Astrocyte (in vitro differentiated cells and primary cell): ENCODE data around the gene KLHDC7A. TPM values are rescaled to one million over a fixed set of nuclear protein-coding genes. Genes with fewer than 3 reads are reported as not detected.

Experiments used
- DNase-seq: peaks from one replicate; pipeline ENCODE4 v3.0.0-alpha.2; 2010; ENCODE audit warnings: low read depth
- FAIRE-seq: peaks from 2 replicates; lab custom pipeline; 2011; peaks lifted over from hg19 to GRCh38; lab: Jason Lieb, UNC
- H2AFZ ChIP-seq: 2 replicates; pipeline ENCODE4 v1.6.0; 2012; ENCODE audit warnings: low read depth, low read length, inconsistent platforms
- H3K27ac ChIP-seq: 2 replicates; pipeline ENCODE4 v1.5.1; 2011; ENCODE audit warnings: low read depth, low read length, inconsistent platforms
- H3K27me3 ChIP-seq: 2 replicates; pipeline ENCODE4 v1.6.0; 2011; ENCODE audit warnings: low read length, inconsistent platforms; ENCODE audit not compliant: insufficient read depth
- H3K36me3 ChIP-seq: 2 replicates; pipeline ENCODE4 v1.5.1; 2011; ENCODE audit warnings: low read length, inconsistent platforms; ENCODE audit not compliant: insufficient read depth
- H3K4me1 ChIP-seq: 2 replicates; pipeline ENCODE4 v1.5.1; 2011; ENCODE audit warnings: low read length, inconsistent platforms; ENCODE audit not compliant: insufficient read depth
- H3K4me2 ChIP-seq: 2 replicates; pipeline ENCODE4 v1.6.0; 2012; ENCODE audit warnings: low read length, inconsistent platforms
- H3K4me3 ChIP-seq: 2 replicates; pipeline ENCODE4 v1.5.1; 2011; ENCODE audit warnings: low read depth, mild to moderate bottlenecking, low read length, inconsistent platforms; ENCODE audit not compliant: insufficient read depth
- H3K79me2 ChIP-seq: 2 replicates; pipeline ENCODE4 v1.6.0; 2012; ENCODE audit warnings: mild to moderate bottlenecking, low read length, inconsistent platforms; ENCODE audit not compliant: insufficient read depth
- H3K9ac ChIP-seq: 2 replicates; pipeline ENCODE4 v1.6.0; 2012; ENCODE audit warnings: mild to moderate bottlenecking, low read length, inconsistent platforms
- H3K9me3 ChIP-seq: 2 replicates; pipeline ENCODE4 v1.5.1; 2012; ENCODE audit warnings: low read depth, mild to moderate bottlenecking, low read length, inconsistent platforms; ENCODE audit not compliant: insufficient read depth
- H4K20me1 ChIP-seq: 2 replicates; pipeline ENCODE4 v1.6.0; 2012; ENCODE audit warnings: low read length, inconsistent platforms; ENCODE audit not compliant: insufficient read depth
- H3K27ac Mint-ChIP-seq: one replicate; pipeline ENCODE4 v1.8.0; 2021; ENCODE audit warnings: mild to moderate bottlenecking, mixed read lengths; ENCODE audit not compliant: unreplicated experiment
- H3K27me3 Mint-ChIP-seq: one replicate; pipeline ENCODE4 v1.8.0; 2021; ENCODE audit warnings: low read depth, mixed read lengths; ENCODE audit not compliant: unreplicated experiment
- H3K36me3 Mint-ChIP-seq: one replicate; pipeline ENCODE4 v1.8.0; 2021; ENCODE audit warnings: low read depth, mixed read lengths; ENCODE audit not compliant: unreplicated experiment
- H3K4me1 Mint-ChIP-seq: one replicate; pipeline ENCODE4 v1.8.0; 2021; ENCODE audit warnings: low read depth, mixed read lengths; ENCODE audit not compliant: unreplicated experiment
- H3K4me3 Mint-ChIP-seq: one replicate; pipeline ENCODE4 v1.8.0; 2021; ENCODE audit warnings: mild to moderate bottlenecking, moderate library complexity, mixed read lengths; ENCODE audit not compliant: unreplicated experiment
- H3K9me3 Mint-ChIP-seq: one replicate; pipeline ENCODE4 v1.8.0; 2021; ENCODE audit warnings: mild to moderate bottlenecking, mixed read lengths; ENCODE audit not compliant: unreplicated experiment
- EZH2 ChIP-seq: IDR thresholded peaks from 2 replicates; pipeline ENCODE4 v1.6.1; 2012; ENCODE audit warnings: mild to moderate bottlenecking, low read length, inconsistent platforms; ENCODE audit not compliant: insufficient read depth
- total RNA-seq: library from RNA; stranded (reverse); gene quantifications from 2 replicates; pipeline ENCODE4 v1.2.1, GENCODE V29; 2021
- TF ChIP-seq, protein P1 (sequence below): IDR thresholded peaks from 2 replicates; pipeline ENCODE4 v1.5.1; 2011; ENCODE audit warnings: low read depth, mild to moderate bottlenecking, inconsistent platforms, low read length, moderate library complexity; ENCODE audit not compliant: insufficient read depth

Gene KLHDC7A
- total RNA-seq, 1 donor from 2014 or later: 0.14 TPM

DNA sequence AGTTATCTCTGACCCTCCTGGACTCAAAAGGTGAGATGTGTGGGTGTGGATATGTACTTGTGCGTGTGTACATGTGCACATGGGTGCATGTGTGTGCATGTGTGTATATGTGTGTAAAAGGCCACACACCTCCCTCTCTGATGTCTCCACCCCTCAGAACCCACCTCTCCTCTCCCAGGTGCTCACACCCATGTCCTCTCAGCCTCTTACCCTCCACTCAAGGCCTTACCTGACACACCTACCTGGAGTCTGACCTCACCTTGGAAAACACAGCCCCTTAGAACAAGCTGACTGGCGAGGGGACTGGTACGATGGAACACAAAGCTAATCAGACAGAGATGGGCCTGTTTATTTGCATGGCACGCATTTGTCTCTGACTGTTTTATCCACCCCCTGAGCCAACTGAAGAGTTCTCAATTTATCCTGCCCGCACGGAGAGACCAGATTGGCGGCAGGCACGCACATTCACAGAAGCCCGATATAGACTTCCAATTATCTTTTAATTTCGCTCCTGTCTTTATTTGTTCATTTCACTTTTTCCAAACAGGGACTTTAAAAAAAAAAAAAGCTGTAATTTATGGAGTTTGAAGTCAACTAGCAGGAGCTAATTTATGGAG, 6.1 kb upstream of the KLHDC7A start:
- no peak overlapping the region for H3K27ac ChIP-seq
- no peaks in the 10 kb centered on the region for H3K36me3 ChIP-seq
- no peaks in the 10 kb centered on the region for H3K9me3 ChIP-seq
- FAIRE-seq: no peak
- no peaks in the 10 kb centered on the region for H3K79me2 ChIP-seq
- no peak for TF ChIP-seq EZH2
- TF ChIP-seq, protein P1, sequence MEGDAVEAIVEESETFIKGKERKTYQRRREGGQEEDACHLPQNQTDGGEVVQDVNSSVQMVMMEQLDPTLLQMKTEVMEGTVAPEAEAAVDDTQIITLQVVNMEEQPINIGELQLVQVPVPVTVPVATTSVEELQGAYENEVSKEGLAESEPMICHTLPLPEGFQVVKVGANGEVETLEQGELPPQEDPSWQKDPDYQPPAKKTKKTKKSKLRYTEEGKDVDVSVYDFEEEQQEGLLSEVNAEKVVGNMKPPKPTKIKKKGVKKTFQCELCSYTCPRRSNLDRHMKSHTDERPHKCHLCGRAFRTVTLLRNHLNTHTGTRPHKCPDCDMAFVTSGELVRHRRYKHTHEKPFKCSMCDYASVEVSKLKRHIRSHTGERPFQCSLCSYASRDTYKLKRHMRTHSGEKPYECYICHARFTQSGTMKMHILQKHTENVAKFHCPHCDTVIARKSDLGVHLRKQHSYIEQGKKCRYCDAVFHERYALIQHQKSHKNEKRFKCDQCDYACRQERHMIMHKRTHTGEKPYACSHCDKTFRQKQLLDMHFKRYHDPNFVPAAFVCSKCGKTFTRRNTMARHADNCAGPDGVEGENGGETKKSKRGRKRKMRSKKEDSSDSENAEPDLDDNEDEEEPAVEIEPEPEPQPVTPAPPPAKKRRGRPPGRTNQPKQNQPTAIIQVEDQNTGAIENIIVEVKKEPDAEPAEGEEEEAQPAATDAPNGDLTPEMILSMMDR: no peak
- H4K20me1 ChIP-seq: no peaks in the 10 kb centered on the region
- Mint-ChIP-seq H3K9me3 (peaks cover 2% of the 10 kb centered on the region), H3K27me3 (peaks cover 35% of the 10 kb centered on the region), H3K4me3 (no peak overlapping the region), H3K4me1 (no peaks in the 10 kb centered on the region), H3K27ac (no peak overlapping the region), H3K36me3 (no peaks in the 10 kb centered on the region)
- H3K4me3 ChIP-seq: no peak overlapping the region
- H3K4me2 ChIP-seq: no peak overlapping the region
- H3K27me3 ChIP-seq: no peaks in the 10 kb centered on the region
- no peak for DNase-seq
- no peak overlapping the region for H2AFZ ChIP-seq
- no peak overlapping the region for H3K9ac ChIP-seq
- no peaks in the 10 kb centered on the region for H3K4me1 ChIP-seq

DNA sequence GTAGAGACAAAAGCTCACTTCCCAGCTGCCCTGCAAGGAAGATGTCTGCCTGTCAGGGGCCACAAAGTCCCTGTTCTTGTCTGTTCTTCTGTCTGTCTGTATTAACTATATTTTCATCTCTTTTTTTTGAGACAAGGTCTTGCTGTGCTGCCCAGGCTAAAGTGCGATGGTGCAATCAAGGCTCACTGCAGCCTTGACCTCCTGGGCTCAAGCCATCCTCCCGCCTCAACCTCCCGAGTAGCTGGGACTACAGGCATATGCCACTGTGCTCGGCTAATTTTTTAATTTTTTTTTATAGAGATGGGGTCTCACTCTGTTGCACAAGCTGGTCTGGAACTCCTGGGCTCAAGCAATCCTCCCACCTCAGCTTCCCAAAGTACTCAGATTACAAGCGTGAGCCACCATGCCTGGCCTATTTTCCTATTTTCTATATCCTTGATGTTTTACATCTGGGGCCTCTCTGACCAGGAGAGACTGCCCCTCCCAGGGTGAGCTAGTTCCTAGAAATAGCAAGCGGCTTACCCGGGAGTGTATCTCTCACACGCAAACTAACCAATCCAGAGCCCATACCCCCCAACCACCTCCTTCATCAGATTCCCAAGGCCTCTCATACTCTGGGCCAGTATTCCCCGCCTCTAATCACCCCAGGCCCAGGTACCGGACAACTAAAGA, 5.4 kb upstream of the KLHDC7A start:
- Histone ChIP-seq H3K27ac (no peak overlapping the region), H4K20me1 (no peaks in the 10 kb centered on the region), H2AFZ (no peak overlapping the region), H3K27me3 (no peaks in the 10 kb centered on the region), H3K4me2 (no peak overlapping the region), H3K4me3 (no peak overlapping the region), H3K36me3 (no peaks in the 10 kb centered on the region), H3K9ac (no peak overlapping the region), H3K4me1 (no peaks in the 10 kb centered on the region), H3K9me3 (no peaks in the 10 kb centered on the region), H3K79me2 (no peaks in the 10 kb centered on the region)
- FAIRE-seq: no peak
- DNase-seq: no peak
- Mint-ChIP-seq H3K36me3 (no peaks in the 10 kb centered on the region), H3K4me3 (no peak overlapping the region), H3K4me1 (peaks cover 3% of the 10 kb centered on the region), H3K27ac (no peak overlapping the region), H3K9me3 (peaks cover 2% of the 10 kb centered on the region), H3K27me3 (peaks cover 29% of the 10 kb centered on the region)
- no peak for TF ChIP-seq EZH2
- TF ChIP-seq, protein P1: no peak

DNA sequence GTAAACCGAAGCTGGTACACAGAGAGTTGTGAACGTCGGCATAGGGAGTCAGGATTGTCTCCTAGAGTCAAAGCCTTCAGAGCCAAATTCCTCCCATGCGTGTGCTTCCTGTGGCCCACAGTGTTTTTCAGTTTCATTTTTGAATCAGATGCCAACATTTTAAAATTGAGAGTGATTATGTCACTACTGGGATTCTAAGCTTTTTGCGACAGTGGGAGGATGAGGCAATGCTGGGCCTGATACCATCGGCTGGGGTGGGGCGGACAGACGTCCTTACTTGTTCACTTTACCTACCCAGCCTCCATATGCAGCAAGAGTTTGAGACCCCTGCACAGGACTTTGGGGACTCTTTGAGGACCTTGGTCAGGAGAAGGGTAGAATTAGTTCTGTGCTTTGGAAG, 1.3 kb upstream of the KLHDC7A start:
- Histone ChIP-seq H3K9ac (no peak overlapping the region), H3K27me3 (no peaks in the 10 kb centered on the region), H3K79me2 (no peaks in the 10 kb centered on the region), H3K4me1 (no peaks in the 10 kb centered on the region), H3K36me3 (no peaks in the 10 kb centered on the region), H4K20me1 (no peaks in the 10 kb centered on the region), H3K4me2 (no peak overlapping the region), H3K4me3 (no peak overlapping the region), H2AFZ (no peak overlapping the region), H3K27ac (no peak overlapping the region), H3K9me3 (no peaks in the 10 kb centered on the region)
- H3K9me3 Mint-ChIP-seq: peaks cover 2% of the 10 kb centered on the region
- FAIRE-seq (no peak), DNase-seq (no peak)
- H3K36me3 Mint-ChIP-seq: no peaks in the 10 kb centered on the region
- H3K4me1 Mint-ChIP-seq: peaks cover 5% of the 10 kb centered on the region
- peaks cover 13% of the 10 kb centered on the region for H3K27me3 Mint-ChIP-seq
- no peak overlapping the region for H3K4me3 Mint-ChIP-seq
- TF ChIP-seq, protein P1: no peak
- no peak for TF ChIP-seq EZH2
- H3K27ac Mint-ChIP-seq: no peak overlapping the region
